Glutamatergic neuron (in vitro differentiated cells): ENCODE results near the gene MGMT. TPM values are rescaled to one million over a fixed set of nuclear protein-coding genes. Genes with fewer than 3 reads are reported as not detected.

Experiments
- DNase-seq: peaks from one replicate; pipeline ENCODE4 v3.0.0; 2022
- H3K27ac Mint-ChIP-seq: one replicate; pipeline ENCODE4 v1.8.0; 2020; ENCODE audit warnings: mild to moderate bottlenecking, mixed read lengths, inconsistent platforms; ENCODE audit not compliant: unreplicated experiment
- H3K27me3 Mint-ChIP-seq: one replicate; pipeline ENCODE4 v1.8.0; 2020; ENCODE audit warnings: mild to moderate bottlenecking, moderate library complexity, mixed read lengths, inconsistent platforms; ENCODE audit not compliant: unreplicated experiment
- H3K36me3 Mint-ChIP-seq: one replicate; pipeline ENCODE4 v1.8.0; 2020; ENCODE audit warnings: mild to moderate bottlenecking, mixed read lengths, inconsistent platforms; ENCODE audit not compliant: unreplicated experiment
- H3K4me1 Mint-ChIP-seq: one replicate; pipeline ENCODE4 v1.8.0; 2020; ENCODE audit warnings: mild to moderate bottlenecking, low read depth, mixed read lengths, inconsistent platforms; ENCODE audit not compliant: unreplicated experiment
- H3K4me3 Mint-ChIP-seq: one replicate; pipeline ENCODE4 v1.8.0; 2020; ENCODE audit warnings: mild to moderate bottlenecking, mixed read lengths, inconsistent platforms; ENCODE audit not compliant: unreplicated experiment
- H3K9me3 Mint-ChIP-seq: one replicate; pipeline ENCODE4 v1.8.0; 2020; ENCODE audit warnings: mild to moderate bottlenecking, moderate library complexity, mixed read lengths, inconsistent platforms; ENCODE audit not compliant: unreplicated experiment
- total RNA-seq: library from RNA; stranded (reverse); fragmentation: NEBNext Ultra II Directional; extraction: Animal tissue kit (Norgen Biotek cat#: 25700); gene quantifications from one replicate; pipeline ENCODE4 v1.2.1, GENCODE V29; 2021; ENCODE audit not compliant: unreplicated experiment
- TF ChIP-seq, protein P1 (sequence below): fragments of 200-600 bp; sonication (generic); IDR thresholded peaks from one replicate; pipeline ENCODE4 v1.5.0; 2021; ENCODE audit not compliant: partially characterized antibody, unreplicated experiment

Gene MGMT
- total RNA-seq, 1 donor from 2014 or later, result 15.9 TPM

DNA sequence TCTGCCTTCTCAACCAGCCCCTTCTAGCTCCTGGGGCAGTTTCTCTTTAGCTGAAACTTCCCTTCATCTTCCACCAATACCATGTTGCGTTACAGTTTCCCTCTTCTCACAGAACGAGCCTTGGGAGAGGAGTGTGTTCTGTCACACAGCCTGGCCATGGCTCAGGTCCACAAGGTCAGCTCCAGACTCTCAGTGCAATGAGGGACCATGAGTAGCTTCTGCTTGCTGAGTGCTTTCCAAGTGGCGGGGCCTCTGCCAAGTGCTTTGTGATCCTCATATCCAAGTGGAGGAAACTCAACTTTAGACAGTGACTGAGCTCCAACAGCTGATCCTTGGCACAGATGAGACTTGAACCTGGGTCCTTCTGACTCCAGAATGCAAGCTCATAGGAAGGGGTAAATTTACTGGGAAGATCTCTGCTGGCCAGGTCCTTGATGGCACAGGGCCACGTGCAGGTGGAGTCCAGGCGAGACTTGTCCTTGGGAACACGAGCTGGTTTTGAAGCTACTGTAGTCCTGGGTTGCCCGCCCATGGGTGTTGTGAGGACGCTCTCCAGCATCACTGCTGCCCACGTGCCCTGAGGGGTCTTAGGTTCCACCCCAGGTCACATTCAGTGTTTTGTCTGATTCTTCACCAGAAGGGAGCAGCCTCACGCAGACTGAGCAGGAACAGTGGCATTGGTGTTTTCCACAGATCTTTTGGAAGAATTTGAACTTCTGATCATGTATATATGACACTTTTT lies 259.0 kb downstream of the MGMT start:
- Mint-ChIP-seq H3K27ac (no peak overlapping the region), H3K4me3 (no peak overlapping the region), H3K27me3 (peaks cover 1% of the 10 kb centered on the region), H3K9me3 (peaks cover 3% of the 10 kb centered on the region), H3K36me3 (peaks cover 17% of the 10 kb centered on the region), H3K4me1 (no peaks in the 10 kb centered on the region)
- TF ChIP-seq, protein P1, sequence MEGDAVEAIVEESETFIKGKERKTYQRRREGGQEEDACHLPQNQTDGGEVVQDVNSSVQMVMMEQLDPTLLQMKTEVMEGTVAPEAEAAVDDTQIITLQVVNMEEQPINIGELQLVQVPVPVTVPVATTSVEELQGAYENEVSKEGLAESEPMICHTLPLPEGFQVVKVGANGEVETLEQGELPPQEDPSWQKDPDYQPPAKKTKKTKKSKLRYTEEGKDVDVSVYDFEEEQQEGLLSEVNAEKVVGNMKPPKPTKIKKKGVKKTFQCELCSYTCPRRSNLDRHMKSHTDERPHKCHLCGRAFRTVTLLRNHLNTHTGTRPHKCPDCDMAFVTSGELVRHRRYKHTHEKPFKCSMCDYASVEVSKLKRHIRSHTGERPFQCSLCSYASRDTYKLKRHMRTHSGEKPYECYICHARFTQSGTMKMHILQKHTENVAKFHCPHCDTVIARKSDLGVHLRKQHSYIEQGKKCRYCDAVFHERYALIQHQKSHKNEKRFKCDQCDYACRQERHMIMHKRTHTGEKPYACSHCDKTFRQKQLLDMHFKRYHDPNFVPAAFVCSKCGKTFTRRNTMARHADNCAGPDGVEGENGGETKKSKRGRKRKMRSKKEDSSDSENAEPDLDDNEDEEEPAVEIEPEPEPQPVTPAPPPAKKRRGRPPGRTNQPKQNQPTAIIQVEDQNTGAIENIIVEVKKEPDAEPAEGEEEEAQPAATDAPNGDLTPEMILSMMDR, result no peak
- DNase-seq, result no peak

DNA sequence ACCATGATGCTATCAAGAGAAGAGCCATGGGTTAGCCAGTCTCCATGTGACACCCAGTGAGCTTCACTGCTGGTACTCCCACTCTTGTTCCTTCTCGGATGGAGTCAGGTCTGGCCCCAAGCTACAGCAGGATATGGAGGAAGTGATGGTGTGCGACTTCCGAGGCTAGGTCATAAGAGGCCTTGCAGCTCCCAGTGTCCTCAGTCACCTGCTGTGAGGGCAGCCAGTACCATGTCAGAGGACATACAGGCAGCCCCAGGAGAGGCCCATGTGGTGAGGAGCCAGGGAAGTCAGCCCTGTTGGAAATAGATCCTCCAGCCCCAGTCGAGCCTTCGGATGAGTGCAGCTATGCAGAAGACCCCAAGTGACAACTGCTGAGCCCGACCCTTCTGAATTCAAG lies 260.0 kb downstream of the MGMT start:
- no peak for DNase-seq

DNA sequence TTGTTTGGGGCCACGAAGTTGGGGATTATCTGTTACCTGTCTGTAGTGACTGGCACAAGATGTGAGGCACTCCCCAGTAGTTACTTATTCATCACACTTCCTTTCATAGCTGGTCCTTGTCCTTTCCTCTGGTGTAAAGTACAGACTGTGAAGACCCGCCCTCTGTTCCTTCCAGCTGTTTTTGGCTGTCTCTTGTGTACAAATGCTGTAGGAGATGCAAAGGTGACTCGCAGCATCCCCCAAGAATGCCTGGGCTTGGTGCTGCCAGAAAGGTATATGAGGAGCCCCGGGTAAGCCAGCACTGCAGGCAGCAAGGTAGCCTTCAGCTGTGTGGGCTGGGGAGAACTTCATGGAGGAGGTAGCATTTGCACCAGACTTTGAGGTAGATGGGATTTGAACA lies 260.5 kb downstream of the MGMT start:
- peaks cover 1% of the 10 kb centered on the region for H3K27me3 Mint-ChIP-seq
- TF ChIP-seq, protein P1, result no peak

More for the DNA sequence above, 260.0 kb downstream of the MGMT start:
- Mint-ChIP-seq H3K36me3 (peaks cover 15% of the 10 kb centered on the region), H3K4me1 (no peaks in the 10 kb centered on the region), H3K9me3 (peaks cover 3% of the 10 kb centered on the region), H3K27me3 (peaks cover 1% of the 10 kb centered on the region), H3K4me3 (no peak overlapping the region), H3K27ac (no peak overlapping the region)
- TF ChIP-seq, protein P1, result no peak

DNA sequence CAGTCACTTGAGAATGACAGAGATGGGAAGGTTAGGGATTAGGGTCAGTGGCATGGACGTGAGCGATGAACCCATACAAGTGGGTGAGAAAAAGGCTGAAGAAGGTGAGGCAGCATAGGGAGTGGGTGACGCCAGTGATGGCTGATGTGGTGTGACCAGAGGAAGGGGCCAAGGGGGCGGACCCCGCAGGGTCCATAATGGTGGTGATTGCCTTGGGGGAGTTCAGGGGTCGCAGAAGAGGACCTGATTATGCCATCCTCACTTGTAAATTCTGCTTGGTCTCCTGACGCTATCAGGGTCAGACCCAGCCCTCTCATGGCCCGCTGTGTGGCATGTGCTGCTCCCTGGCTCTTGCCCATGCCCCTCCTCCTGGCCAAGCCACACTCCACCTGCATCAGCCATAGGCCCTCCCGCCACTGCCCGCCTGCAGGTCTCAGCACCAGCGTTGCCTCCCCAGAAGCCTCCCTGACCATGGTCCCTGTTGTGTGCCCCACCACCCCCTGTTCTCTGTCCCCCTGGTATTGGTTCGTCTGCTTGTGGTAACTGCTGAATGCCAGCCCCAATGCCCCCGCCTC lies 261.3 kb downstream of the MGMT start:
- DNase-seq, result no peak
- Mint-ChIP-seq H3K9me3 (peaks cover 3% of the 10 kb centered on the region), H3K36me3 (peaks cover 15% of the 10 kb centered on the region), H3K4me1 (no peaks in the 10 kb centered on the region), H3K4me3 (no peak overlapping the region), H3K27ac (no peak overlapping the region), H3K27me3 (peaks cover 1% of the 10 kb centered on the region)
- TF ChIP-seq, protein P1, result no peak

More for the DNA sequence above, 260.5 kb downstream of the MGMT start:
- DNase-seq, result no peak
- Mint-ChIP-seq H3K27ac (no peak overlapping the region), H3K4me3 (no peak overlapping the region), H3K9me3 (peaks cover 3% of the 10 kb centered on the region), H3K4me1 (no peaks in the 10 kb centered on the region), H3K36me3 (peaks cover 15% of the 10 kb centered on the region)
